HEK293 (cell line): ENCODE data around the gene CHCHD1.

ENCODE experiments used
- CTCF ChIA-PET: fragments of 350-600 bp; formaldehyde crosslinking; extraction: SDS; loops from one replicate; lab custom pipeline; 2021; ENCODE audit warnings: antibody characterized with exemption; lab: Yijun Ruan, JAX
- POLR2A ChIA-PET: fragments of 300-600 bp; formaldehyde crosslinking; extraction: SDS; loops from one replicate; lab custom pipeline; 2020; ENCODE audit warnings: antibody characterized with exemption, inconsistent platforms; lab: Yijun Ruan, JAX
- H3K27ac ChIP-seq: fragments of 200-500 bp; sonication (Bioruptor generic); 2 replicates; pipeline ENCODE4 v1.5.1; 2014; ENCODE audit warnings: low read depth, low read length, control low read depth, inconsistent platforms; ENCODE audit errors: extremely low read depth
- H3K36me3 ChIP-seq, 2 experiments: fragments of 200-500 bp in 1 of 2; sonication (Bioruptor generic) in 1 of 2; 1 replicate in 1 of 2; 2 replicates in 1 of 2; pipeline ENCODE4 v1.5.1; 2014 to 2017; ENCODE audit warnings: inconsistent platforms in 2 of 2, low read length in 2 of 2; ENCODE audit not compliant: control insufficient read depth in 2 of 2, insufficient read depth in 1 of 2
- H3K4me1 ChIP-seq: fragments of 200-500 bp; sonication (Bioruptor generic); 2 replicates; pipeline ENCODE4 v1.5.1; 2014; ENCODE audit warnings: mild to moderate bottlenecking, low read length, inconsistent platforms; ENCODE audit not compliant: control insufficient read depth, insufficient read depth
- H3K4me3 ChIP-seq: 2 replicates; pipeline ENCODE4 v1.5.1; 2011; ENCODE audit warnings: low read depth, mild to moderate bottlenecking, control low read depth, low read length, moderate library complexity
- H3K9me3 ChIP-seq: fragments of 200-500 bp; sonication (Bioruptor generic); 2 replicates; pipeline ENCODE4 v1.5.1; 2014; ENCODE audit warnings: low read depth, low read length, inconsistent platforms; ENCODE audit not compliant: control insufficient read depth, insufficient read depth
- FEZF1 ChIP-seq: fragments of 450-650 bp; formaldehyde crosslinking; IDR thresholded peaks from 2 replicates; pipeline ENCODE4 v1.5.1; 2016; ENCODE audit warnings: missing biosample characterization, missing genetic modification characterization
- HOXC10 ChIP-seq: sonication (generic); formaldehyde crosslinking; IDR thresholded peaks from 2 replicates; pipeline ENCODE4 v1.8.1; 2023; ENCODE audit warnings: mild to moderate bottlenecking, missing genetic modification reagents
- MEIS1 ChIP-seq: sonication (generic); formaldehyde crosslinking; IDR thresholded peaks from 2 replicates; pipeline ENCODE4 v1.8.1; 2022; ENCODE audit warnings: missing genetic modification reagents, mild to moderate bottlenecking, borderline replicate concordance
- MYNN ChIP-seq: fragments of 450-650 bp; formaldehyde crosslinking; IDR thresholded peaks from 2 replicates; pipeline ENCODE4 v1.5.1; 2016; ENCODE audit warnings: missing biosample characterization, missing genetic modification characterization, borderline replicate concordance
- YY1 ChIP-seq: fragments of 450-650 bp; formaldehyde crosslinking; IDR thresholded peaks from 2 replicates; pipeline ENCODE4 v1.5.1; 2018; ENCODE audit warnings: missing biosample characterization, missing genetic modification characterization
- ZBTB48 ChIP-seq: fragments of 450-650 bp; formaldehyde crosslinking; IDR thresholded peaks from 2 replicates; pipeline ENCODE4 v1.5.1; 2016; ENCODE audit warnings: missing biosample characterization, missing genetic modification characterization
- ZNF138 ChIP-seq: fragments of 450-650 bp; formaldehyde crosslinking; IDR thresholded peaks from 2 replicates; pipeline ENCODE4 v1.5.1; 2016; ENCODE audit warnings: missing biosample characterization, missing genetic modification characterization, borderline replicate concordance
- ZNF157 ChIP-seq: fragments of 450-650 bp; formaldehyde crosslinking; IDR thresholded peaks from 2 replicates; pipeline ENCODE4 v1.5.1; 2016; ENCODE audit warnings: missing biosample characterization, missing genetic modification characterization
- ZNF23 ChIP-seq: fragments of 450-650 bp; formaldehyde crosslinking; IDR thresholded peaks from 2 replicates; pipeline ENCODE4 v1.5.1; 2016; ENCODE audit warnings: missing biosample characterization, missing genetic modification characterization, borderline replicate concordance
- ZNF239 ChIP-seq: fragments of 450-650 bp; formaldehyde crosslinking; IDR thresholded peaks from 2 replicates; pipeline ENCODE4 v1.5.1; 2016; ENCODE audit warnings: missing biosample characterization, missing genetic modification characterization
- ZNF248 ChIP-seq: fragments of 450-650 bp; formaldehyde crosslinking; IDR thresholded peaks from 2 replicates; pipeline ENCODE4 v1.5.1; 2017; ENCODE audit warnings: missing biosample characterization, missing genetic modification characterization
- ZNF274 ChIP-seq, 2 experiments: fragments of 200-500 bp in 1 of 2; fragments of 450-650 bp in 1 of 2; sonication (Bioruptor generic) in 1 of 2; formaldehyde crosslinking in 1 of 2; IDR thresholded peaks; 2 replicates each; pipeline versions ENCODE4 v1.5.1 to v1.6.1; 2014 to 2016; ENCODE audit warnings: borderline replicate concordance in 1 of 2, inconsistent platforms in 1 of 2, low read length in 1 of 2, missing biosample characterization in 1 of 2, missing genetic modification characterization in 1 of 2
- ZNF350 ChIP-seq: fragments of 450-650 bp; formaldehyde crosslinking; IDR thresholded peaks from 2 replicates; pipeline ENCODE4 v1.5.0; 2017; ENCODE audit warnings: missing biosample characterization, mild to moderate bottlenecking, missing genetic modification characterization
- ZNF354C ChIP-seq: fragments of 450-650 bp; formaldehyde crosslinking; IDR thresholded peaks from 2 replicates; pipeline ENCODE4 v1.5.1; 2016; ENCODE audit warnings: missing biosample characterization, missing genetic modification characterization, low read depth, borderline replicate concordance
- ZNF423 ChIP-seq: fragments of 450-650 bp; formaldehyde crosslinking; IDR thresholded peaks from 2 replicates; pipeline ENCODE4 v1.5.1; 2016; ENCODE audit warnings: missing biosample characterization, missing genetic modification characterization
- ZNF433 ChIP-seq: fragments of 450-650 bp; formaldehyde crosslinking; IDR thresholded peaks from 2 replicates; pipeline ENCODE4 v1.5.1; 2016; ENCODE audit warnings: missing biosample characterization, missing genetic modification characterization, low read depth
- ZNF473 ChIP-seq: fragments of 450-650 bp; formaldehyde crosslinking; IDR thresholded peaks from 2 replicates; pipeline ENCODE4 v1.5.1; 2017; ENCODE audit warnings: missing biosample characterization, missing genetic modification characterization
- ZNF544 ChIP-seq: fragments of 450-650 bp; formaldehyde crosslinking; IDR thresholded peaks from 2 replicates; pipeline ENCODE4 v1.5.0; 2017; ENCODE audit warnings: missing biosample characterization, missing genetic modification characterization
- ZNF585B ChIP-seq: fragments of 450-650 bp; formaldehyde crosslinking; IDR thresholded peaks from 2 replicates; pipeline ENCODE4 v1.5.1; 2016; ENCODE audit warnings: missing biosample characterization, missing genetic modification characterization
- ZNF654 ChIP-seq: fragments of 450-650 bp; formaldehyde crosslinking; IDR thresholded peaks from 2 replicates; pipeline ENCODE4 v1.5.1; 2016; ENCODE audit warnings: low read depth, missing biosample characterization, missing genetic modification characterization
- ZNF707 ChIP-seq: fragments of 450-650 bp; formaldehyde crosslinking; IDR thresholded peaks from 2 replicates; pipeline ENCODE4 v1.5.1; 2016; ENCODE audit warnings: missing biosample characterization, missing genetic modification characterization
- ZNF843 ChIP-seq: fragments of 450-650 bp; formaldehyde crosslinking; IDR thresholded peaks from 2 replicates; pipeline ENCODE4 v1.5.1; 2016; ENCODE audit warnings: missing biosample characterization, missing genetic modification characterization
- ZSCAN16 ChIP-seq: fragments of 450-650 bp; formaldehyde crosslinking; IDR thresholded peaks from 2 replicates; pipeline ENCODE4 v1.5.1; 2016; ENCODE audit warnings: missing biosample characterization, missing genetic modification characterization
- ZSCAN18 ChIP-seq: fragments of 450-650 bp; formaldehyde crosslinking; IDR thresholded peaks from 2 replicates; pipeline ENCODE4 v1.5.1; 2016; ENCODE audit warnings: missing biosample characterization, missing genetic modification characterization
- ZXDB ChIP-seq: fragments of 450-650 bp; formaldehyde crosslinking; IDR thresholded peaks from 2 replicates; pipeline ENCODE4 v1.5.1; 2016; ENCODE audit warnings: missing biosample characterization, missing genetic modification characterization
- TF ChIP-seq, protein P1 (sequence below): fragments of 450-650 bp; formaldehyde crosslinking; optimal IDR thresholded peaks from 2 replicates; pipeline ENCODE3; 2016; ENCODE audit warnings: missing biosample characterization, mild to moderate bottlenecking, missing genetic modification characterization
- TF ChIP-seq, protein P2 (sequence below): fragments of 450-650 bp; formaldehyde crosslinking; IDR thresholded peaks from 2 replicates; pipeline ENCODE4 v1.5.1; 2017; ENCODE audit warnings: missing biosample characterization, mild to moderate bottlenecking, missing genetic modification characterization, moderate library complexity
- TF ChIP-seq, protein P3 (sequence below): fragments of 450-650 bp; formaldehyde crosslinking; IDR thresholded peaks from 2 replicates; pipeline ENCODE4 v1.5.0; 2017; ENCODE audit warnings: missing biosample characterization, missing genetic modification characterization, borderline replicate concordance
- TF ChIP-seq, protein P4 (sequence below): fragments of 450-650 bp; formaldehyde crosslinking; IDR thresholded peaks from 2 replicates; pipeline ENCODE4 v1.5.1; 2016; ENCODE audit warnings: missing biosample characterization, missing genetic modification characterization

CHCHD1 gene

GRCh38 chr10:73761781-73762180, 20.1 kb upstream of the CHCHD1 start (continued):
- TF ChIP-seq ZSCAN16: no peak
- TF ChIP-seq ZNF433 (tag by site-specific recombination): no peak
- no peak for TF ChIP-seq ZNF274 (IDR thresholded peaks at IDR 0.05; ENCODE audit: low read length)
- TF ChIP-seq ZNF274 (tag by site-specific recombination; IDR thresholded peaks at IDR 0.05; ENCODE audit: borderline replicate concordance): no peak
- no peak for TF ChIP-seq ZNF544
- TF ChIP-seq, protein P1, sequence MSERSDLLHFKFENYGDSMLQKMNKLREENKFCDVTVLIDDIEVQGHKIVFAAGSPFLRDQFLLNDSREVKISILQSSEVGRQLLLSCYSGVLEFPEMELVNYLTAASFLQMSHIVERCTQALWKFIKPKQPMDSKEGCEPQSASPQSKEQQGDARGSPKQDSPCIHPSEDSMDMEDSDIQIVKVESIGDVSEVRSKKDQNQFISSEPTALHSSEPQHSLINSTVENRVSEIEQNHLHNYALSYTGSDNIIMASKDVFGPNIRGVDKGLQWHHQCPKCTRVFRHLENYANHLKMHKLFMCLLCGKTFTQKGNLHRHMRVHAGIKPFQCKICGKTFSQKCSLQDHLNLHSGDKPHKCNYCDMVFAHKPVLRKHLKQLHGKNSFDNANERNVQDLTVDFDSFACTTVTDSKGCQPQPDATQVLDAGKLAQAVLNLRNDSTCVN: no peak
- TF ChIP-seq, protein P2, sequence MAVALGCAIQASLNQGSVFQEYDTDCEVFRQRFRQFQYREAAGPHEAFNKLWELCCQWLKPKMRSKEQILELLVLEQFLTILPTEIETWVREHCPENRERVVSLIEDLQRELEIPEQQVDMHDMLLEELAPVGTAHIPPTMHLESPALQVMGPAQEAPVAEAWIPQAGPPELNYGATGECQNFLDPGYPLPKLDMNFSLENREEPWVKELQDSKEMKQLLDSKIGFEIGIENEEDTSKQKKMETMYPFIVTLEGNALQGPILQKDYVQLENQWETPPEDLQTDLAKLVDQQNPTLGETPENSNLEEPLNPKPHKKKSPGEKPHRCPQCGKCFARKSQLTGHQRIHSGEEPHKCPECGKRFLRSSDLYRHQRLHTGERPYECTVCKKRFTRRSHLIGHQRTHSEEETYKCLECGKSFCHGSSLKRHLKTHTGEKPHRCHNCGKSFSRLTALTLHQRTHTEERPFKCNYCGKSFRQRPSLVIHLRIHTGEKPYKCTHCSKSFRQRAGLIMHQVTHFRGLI: no peak
- TF ChIP-seq ZNF350 (tag by site-specific recombination): no peak
- TF ChIP-seq ZNF585B (tag by site-specific recombination): no peak
- no peak for TF ChIP-seq ZNF473 (tag by site-specific recombination)
- TF ChIP-seq ZNF157 (tag by site-specific recombination): no peak

DNA sequence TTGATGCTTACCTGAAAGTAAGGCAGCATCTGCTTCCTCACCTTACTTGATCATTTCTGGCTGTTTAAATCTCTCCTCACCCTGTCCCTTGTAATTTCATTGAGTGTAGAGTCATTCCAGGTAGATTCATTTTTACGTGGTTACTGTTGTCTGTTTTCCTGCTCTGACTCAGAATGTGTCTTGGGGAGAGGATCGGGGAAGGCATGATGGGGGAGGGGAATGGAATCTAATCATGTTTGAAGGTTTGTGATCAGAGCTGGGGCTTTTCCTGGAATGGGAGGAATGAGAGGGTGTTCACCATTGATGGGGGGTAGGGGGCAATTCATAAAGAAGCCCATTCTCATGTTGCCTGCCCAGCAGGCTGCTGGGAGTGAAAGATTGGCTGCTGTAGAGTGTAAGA, 18.9 kb upstream of the CHCHD1 start:
- Histone ChIP-seq H3K4me1 (no peaks in the 10 kb centered on the region), H3K4me3 (no peak overlapping the region)
- CTCF ChIA-PET: interaction anchor here (1.5 kb wide), 1 partner anchor 11 kb away, joined by 5 read pairs; no protein-coding TSS in a partner anchor

More for the DNA sequence above, 18.9 kb upstream of the CHCHD1 start:
- no peak for TF ChIP-seq ZNF239 (tag by site-specific recombination)
- no peak for TF ChIP-seq ZSCAN18 (tag by site-specific recombination)
- no peak for TF ChIP-seq ZNF248
- TF ChIP-seq MYNN (tag by site-specific recombination): no peak
- TF ChIP-seq, protein P3, sequence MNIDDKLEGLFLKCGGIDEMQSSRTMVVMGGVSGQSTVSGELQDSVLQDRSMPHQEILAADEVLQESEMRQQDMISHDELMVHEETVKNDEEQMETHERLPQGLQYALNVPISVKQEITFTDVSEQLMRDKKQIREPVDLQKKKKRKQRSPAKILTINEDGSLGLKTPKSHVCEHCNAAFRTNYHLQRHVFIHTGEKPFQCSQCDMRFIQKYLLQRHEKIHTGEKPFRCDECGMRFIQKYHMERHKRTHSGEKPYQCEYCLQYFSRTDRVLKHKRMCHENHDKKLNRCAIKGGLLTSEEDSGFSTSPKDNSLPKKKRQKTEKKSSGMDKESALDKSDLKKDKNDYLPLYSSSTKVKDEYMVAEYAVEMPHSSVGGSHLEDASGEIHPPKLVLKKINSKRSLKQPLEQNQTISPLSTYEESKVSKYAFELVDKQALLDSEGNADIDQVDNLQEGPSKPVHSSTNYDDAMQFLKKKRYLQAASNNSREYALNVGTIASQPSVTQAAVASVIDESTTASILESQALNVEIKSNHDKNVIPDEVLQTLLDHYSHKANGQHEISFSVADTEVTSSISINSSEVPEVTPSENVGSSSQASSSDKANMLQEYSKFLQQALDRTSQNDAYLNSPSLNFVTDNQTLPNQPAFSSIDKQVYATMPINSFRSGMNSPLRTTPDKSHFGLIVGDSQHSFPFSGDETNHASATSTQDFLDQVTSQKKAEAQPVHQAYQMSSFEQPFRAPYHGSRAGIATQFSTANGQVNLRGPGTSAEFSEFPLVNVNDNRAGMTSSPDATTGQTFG (tag by site-specific recombination): no peak
- no peak for TF ChIP-seq ZNF423
- TF ChIP-seq ZNF157 (tag by site-specific recombination): no peak
- no peak for TF ChIP-seq ZXDB (tag by site-specific recombination)
- TF ChIP-seq MEIS1 (CRISPR knock-in tag): no peak
- TF ChIP-seq, protein P4, sequence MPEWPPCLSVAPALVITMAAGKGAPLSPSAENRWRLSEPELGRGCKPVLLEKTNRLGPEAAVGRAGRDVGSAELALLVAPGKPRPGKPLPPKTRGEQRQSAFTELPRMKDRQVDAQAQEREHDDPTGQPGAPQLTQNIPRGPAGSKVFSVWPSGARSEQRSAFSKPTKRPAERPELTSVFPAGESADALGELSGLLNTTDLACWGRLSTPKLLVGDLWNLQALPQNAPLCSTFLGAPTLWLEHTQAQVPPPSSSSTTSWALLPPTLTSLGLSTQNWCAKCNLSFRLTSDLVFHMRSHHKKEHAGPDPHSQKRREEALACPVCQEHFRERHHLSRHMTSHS (tag by site-specific recombination): no peak
- TF ChIP-seq ZNF23: no peak
- no peak for TF ChIP-seq ZNF843 (tag by site-specific recombination)
- TF ChIP-seq FEZF1 (tag by site-specific recombination): no peak
- no peak for TF ChIP-seq ZNF138 (tag by site-specific recombination)
- TF ChIP-seq ZNF654: no peak
- TF ChIP-seq ZNF354C (tag by site-specific recombination): no peak
- TF ChIP-seq HOXC10 (CRISPR knock-in tag): no peak
- TF ChIP-seq YY1: no peak
- no peak for TF ChIP-seq ZNF707
- no peak for TF ChIP-seq ZBTB48 (tag by site-specific recombination)
- Histone ChIP-seq H3K36me3 (peaks cover 45 to 89% of the 10 kb centered on the region in 2 experiments), H3K27ac (no peak overlapping the region), H3K9me3 (no peaks in the 10 kb centered on the region)
- POLR2A ChIA-PET: interaction anchor here (1.2 kb wide), 1 partner anchor 9 kb away, joined by 9 read pairs; a partner anchor contains a TSS
